K562 (cell line): ENCODE data around the gene ACBD3. TPM values are rescaled to one million over a fixed set of nuclear protein-coding genes. Genes with fewer than 3 reads are reported as not detected.
A peak's percentile ranks its signal among the peaks of the same experiment; 100 is the strongest.

Source experiments
- ATAC-seq: fragments of 200-7000 bp; cut with Tn5 transposase; 3 replicates; pipeline ENCODE4 v1.9.1; 2020; ENCODE audit warnings: moderate library complexity
- BruUV-seq: library from RNA; stranded (reverse); fragments of 400-500 nt; replicated peaks from 2 replicates; lab custom pipeline; 2021; lab: Mats Ljungman, UMichigan
- CTCF ChIA-PET: fragments of 300-600 bp; formaldehyde crosslinking; extraction: SDS; loops from one replicate; lab custom pipeline; 2021; ENCODE audit warnings: low intra/inter-chr PET ratio; lab: Yijun Ruan, JAX
- POLR2A ChIA-PET: fragments of 300-600, 350-650 bp; sonication (Branson Sonifier 250); formaldehyde crosslinking; extraction: SDS; loops from one replicate; lab custom pipeline; 2021; ENCODE audit warnings: antibody characterized with exemption, inconsistent platforms; lab: Yijun Ruan, JAX
- DNase-seq, 4 experiments: peaks; one replicate each; pipeline versions ENCODE4 v3.0.0 to v3.0.0-alpha.2; 2011 to 2018; ENCODE audit warnings: low spot score in 3 of 4, mixed read lengths in 3 of 4; ENCODE audit errors: extremely low read depth in 1 of 4
- FAIRE-seq: peaks from 2 replicates; lab custom pipeline; 2011; peaks lifted over from hg19 to GRCh38; lab: Jason Lieb, UNC
- H2AFZ ChIP-seq: 2 replicates; pipeline ENCODE4 v1.6.0; 2011; ENCODE audit warnings: low read depth, low read length, control low read depth, inconsistent platforms
- H3K27ac ChIP-seq: fragments of 200-600 bp; 3 replicates; pipeline ENCODE4 v1.8.0; 2011; ENCODE audit warnings: low read depth, mild to moderate bottlenecking, control low read depth, inconsistent platforms, low read length, moderate library complexity, mixed read lengths; ENCODE audit errors: extremely low read depth
- H3K27me3 ChIP-seq, 2 experiments: fragments of 300-600 bp in 1 of 2; 2 replicates in 1 of 2; 3 replicates in 1 of 2; pipeline versions ENCODE4 v1.6.0 to v1.8.0; 2011; ENCODE audit warnings: inconsistent platforms in 2 of 2, low read length in 2 of 2, mild to moderate bottlenecking in 1 of 2, mixed read lengths in 1 of 2, moderate library complexity in 1 of 2; ENCODE audit not compliant: control insufficient read depth in 2 of 2, insufficient read depth in 2 of 2
- H3K36me3 ChIP-seq: fragments of 300-600 bp; 3 replicates; pipeline ENCODE4 v1.8.0; 2011; ENCODE audit warnings: mild to moderate bottlenecking, low read length, inconsistent platforms; ENCODE audit not compliant: control insufficient read depth, insufficient read depth
- H3K4me1 ChIP-seq, 2 experiments: fragments of 200-600 bp in 1 of 2; replicated peaks in 1 of 2; 2 replicates in 1 of 2; 3 replicates in 1 of 2; pipeline versions ENCODE4 v1.5.1 to v1.8.0; 2011; ENCODE audit warnings: inconsistent platforms in 2 of 2, low read length in 2 of 2, mild to moderate bottlenecking in 1 of 2, mixed read lengths in 1 of 2, moderate library complexity in 1 of 2; ENCODE audit not compliant: control insufficient read depth in 2 of 2, insufficient read depth in 2 of 2
- H3K4me2 ChIP-seq: 2 replicates; pipeline ENCODE4 v1.6.1; 2011; ENCODE audit warnings: low read length, control low read depth, inconsistent platforms, mixed read lengths; ENCODE audit not compliant: insufficient read depth
- H3K4me3 ChIP-seq: fragments of 200-600 bp; sonication (generic), shearing (Covaris generic); 2 replicates; pipeline ENCODE4 v1.5.1; 2016; ENCODE audit warnings: control low read depth, inconsistent platforms
- H3K79me2 ChIP-seq: fragments of 200-600 bp; 3 replicates; pipeline ENCODE4 v1.8.0; 2011; ENCODE audit warnings: low read length, inconsistent platforms; ENCODE audit not compliant: control insufficient read depth, insufficient read depth
- H3K9ac ChIP-seq, 2 experiments: 2 replicates each; pipeline versions ENCODE4 v1.6.0 to v1.6.1; 2011; ENCODE audit warnings: low read depth in 2 of 2, low read length in 2 of 2, control low read depth in 1 of 2, inconsistent platforms in 1 of 2, mild to moderate bottlenecking in 1 of 2, mixed read lengths in 1 of 2; ENCODE audit not compliant: insufficient read depth in 1 of 2
- H3K9me1 ChIP-seq: one replicate; pipeline ENCODE4 v1.6.0; 2011; ENCODE audit warnings: inconsistent platforms, mild to moderate bottlenecking, low read length, moderate library complexity; ENCODE audit not compliant: control insufficient read depth, insufficient read depth
- H3K9me3 ChIP-seq: replicated peaks from 2 replicates; pipeline ENCODE4 v1.5.1; 2011; ENCODE audit warnings: low read depth, low read length, inconsistent platforms; ENCODE audit not compliant: control insufficient read depth, insufficient read depth
- H4K20me1 ChIP-seq: replicated peaks from 2 replicates; pipeline ENCODE4 v1.6.1; 2011; ENCODE audit warnings: low read length, inconsistent platforms, mixed read lengths; ENCODE audit not compliant: control insufficient read depth, insufficient read depth
- CREB1 ChIP-seq, 2 experiments: sonication (generic) in 1 of 2; formaldehyde crosslinking in 1 of 2; IDR thresholded peaks; 2 replicates each; pipeline versions ENCODE4 v1.6.1 to v1.8.0; 2012 to 2022; ENCODE audit warnings: inconsistent platforms in 1 of 2, mild to moderate bottlenecking in 1 of 2, missing genetic modification reagents in 1 of 2, moderate library complexity in 1 of 2
- CREM ChIP-seq: IDR thresholded peaks from 2 replicates; pipeline ENCODE4 v1.6.1; 2014; ENCODE audit warnings: antibody characterized with exemption, low read depth
- HCFC1 ChIP-seq: IDR thresholded peaks from 2 replicates; pipeline ENCODE4 v1.6.1; 2012; ENCODE audit warnings: low read depth, low read length, improper control_type of control experiment
- NCOA4 ChIP-seq: fragments of 450-650 bp; IDR thresholded peaks from 2 replicates; pipeline ENCODE4 v1.6.1; 2018; ENCODE audit warnings: mild to moderate bottlenecking; ENCODE audit not compliant: partially characterized antibody
- NFXL1 ChIP-seq: fragments of 450-650 bp; formaldehyde crosslinking; IDR thresholded peaks from 2 replicates; pipeline ENCODE4 v1.4.0; 2021; ENCODE audit warnings: mild to moderate bottlenecking
- NUFIP1 ChIP-seq: fragments of 450-650 bp; IDR thresholded peaks from 2 replicates; pipeline ENCODE4 v1.6.1; 2018; ENCODE audit not compliant: partially characterized antibody
- PCBP1 ChIP-seq: fragments of 200-400 bp; formaldehyde crosslinking; IDR thresholded peaks from 2 replicates; pipeline ENCODE4 v1.6.1; 2018; ENCODE audit warnings: mild to moderate bottlenecking, low read depth, low read length; ENCODE audit not compliant: poor library complexity, severe bottlenecking
- ZNF175 ChIP-seq: fragments of 200-800 bp; sonication (Bioruptor generic); IDR thresholded peaks from 2 replicates; pipeline ENCODE4 v1.6.1; 2016; ENCODE audit warnings: low read depth, mild to moderate bottlenecking, missing genetic modification characterization, missing compliant biosample characterization
- WGBS: fragments of 100-300 bp; shearing (Covaris generic); methylation state at CpG from one replicate; pipeline ENCODE4 v1.1.6; 2016; ENCODE audit warnings: low coverage, mixed read lengths; ENCODE audit not compliant: insufficient coverage; ENCODE audit errors: missing lambda C conversion rate; 5-methylcytosine and 5-hydroxymethylcytosine counted together
- in situ Hi-C: fragments of 300-500 bp; cut with MboI; formaldehyde crosslinking; loops from 4 replicates; pipeline ENCODE4 v1.15.0; 2018; ENCODE audit warnings: inconsistent platforms, mixed read lengths
- intact Hi-C: fragments of 100-400 bp; cut with micrococcal nuclease; formaldehyde crosslinking; loops from 2 replicates; pipeline ENCODE4 v1.14.2; 2022
- polyA plus RNA-seq, 8 experiments: library from polyadenylated mRNA; depleted of rRNA in 4 of 8; stranded (reverse) in 5 of 8; unstranded in 3 of 8; fragments of >200 nt; fragmentation: Nextera tagmentation in 2 of 8; fragmentation: Illumina TruSeq in 1 of 8; extraction: Ambion mirVana in 2 of 8; extraction: Trizol in 1 of 8; gene quantifications; 2 replicates each; pipeline versions ENCODE4 v1.2.1 to v1.2.3, GENCODE V29; 2011 to 2014; ENCODE audit warnings: inconsistent platforms in 1 of 8, missing spikeins in 1 of 8
- total RNA-seq, 7 experiments: library from RNA; depleted of rRNA in 6 of 7; stranded (reverse); fragments of >200 nt in 6 of 7; fragmentation: Illumina TruSeq in 2 of 7; extraction: Trizol in 2 of 7; gene quantifications; 2 replicates each; pipeline versions ENCODE4 v1.2.1 to v1.2.3, GENCODE V29; 2011 to 2021; ENCODE audit warnings: low replicate concordance in 1 of 7
- TF ChIP-seq, protein P1 (sequence below): sonication (generic); formaldehyde crosslinking; IDR thresholded peaks from 2 replicates; pipeline ENCODE4 v1.8.0; 2022; ENCODE audit warnings: mild to moderate bottlenecking, missing genetic modification reagents, borderline replicate concordance
- TF ChIP-seq, protein P2 (sequence below): sonication (generic); formaldehyde crosslinking; IDR thresholded peaks from 2 replicates; pipeline ENCODE4 v1.8.1; 2023; ENCODE audit warnings: mild to moderate bottlenecking, missing genetic modification reagents
- TF ChIP-seq, protein P3 (sequence below): sonication (generic); formaldehyde crosslinking; IDR thresholded peaks from 2 replicates; pipeline ENCODE4 v1.8.1; 2022; ENCODE audit warnings: missing genetic modification reagents
- TF ChIP-seq, protein P4 (sequence below): fragments of 450-650 bp; formaldehyde crosslinking; IDR thresholded peaks from 2 replicates; pipeline ENCODE4 v1.4.0; 2020; ENCODE audit warnings: mild to moderate bottlenecking, moderate library complexity

Gene ACBD3
- total and polyA plus RNA-seq, 9 of the 15 experiments (the other 6 are each of a cell fraction or from before 2014, with no cell fraction given), result 11.1 to 36.7 (median 26.9) TPM

DNA sequence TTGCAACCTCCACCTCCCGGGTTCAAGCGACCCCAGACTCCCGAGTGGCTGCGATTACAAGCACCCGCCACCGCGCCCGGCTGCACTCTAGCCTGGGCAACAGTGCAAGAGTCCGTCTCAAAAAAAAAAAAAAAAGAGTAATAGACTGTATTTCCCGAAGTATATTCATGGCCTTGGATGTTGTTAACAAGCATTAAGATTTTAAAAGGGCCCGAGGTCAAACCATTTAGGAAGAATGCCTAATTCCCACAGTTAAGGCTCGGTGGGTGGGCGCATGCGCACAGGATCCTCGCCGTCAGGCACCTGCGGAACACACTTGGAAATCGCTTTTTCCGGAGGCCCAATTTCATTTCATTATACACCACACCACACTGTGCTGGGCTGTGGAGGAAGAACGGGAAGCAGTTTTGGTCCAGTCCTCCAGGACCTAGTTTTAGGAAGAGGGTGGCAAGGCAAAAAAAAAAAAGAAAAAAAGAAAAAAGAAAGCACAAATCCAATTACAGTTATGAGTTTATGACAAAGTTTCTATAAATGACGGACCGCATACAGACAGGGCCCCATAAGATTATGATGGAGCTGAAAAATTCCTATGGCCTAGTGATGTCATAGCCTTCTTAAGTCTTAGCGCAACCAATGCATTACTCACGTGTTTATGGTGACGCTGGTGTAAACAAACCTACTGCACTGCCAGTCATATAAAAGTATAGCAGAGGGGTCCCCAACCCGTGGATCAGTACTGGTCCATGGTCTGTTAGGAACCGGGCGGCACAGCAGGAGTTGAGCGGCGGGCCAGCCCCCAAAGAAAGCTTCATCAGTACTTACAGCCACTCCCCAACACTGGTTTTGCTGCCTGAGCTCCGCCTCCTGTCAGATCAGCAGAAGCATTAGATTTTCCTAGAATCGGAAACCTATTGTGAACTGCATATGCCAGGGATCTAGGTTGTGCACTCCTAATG, 85.8 kb downstream of the ACBD3 start:
- Histone ChIP-seq H2AFZ (peak overlapping the region; percentile 44; the same call in 1 of the 2 replicates), H3K4me1 (peaks cover 11 to 23% of the 10 kb centered on the region in 2 experiments; a peak in 4 of 5 replicates), H3K4me3 (no peak overlapping the region), H3K36me3 (no peaks in the 10 kb centered on the region), H3K9me1 (no peaks in the 10 kb centered on the region), H3K4me2 (no peak overlapping the region; the same call in 1 of the 2 replicates), H3K27me3 (no peaks in the 10 kb centered on the region), H3K9ac (no peak overlapping the region), H3K9me3 (no peaks in the 10 kb centered on the region), H3K79me2 (no peaks in the 10 kb centered on the region), H3K27ac (no peak overlapping the region), H4K20me1 (no peaks in the 10 kb centered on the region)
- DNase-seq (peak in 1 of 4 experiments; percentile 36), ATAC-seq (peak; percentile 14), FAIRE-seq (peak; percentile 46)
- ChIA-PET POLR2A (interaction anchor here (0.6 to 2.7 kb wide), 6 partner anchors 8 to 1373 kb away, joined by 3 to 8 read pairs (median 4); no protein-coding TSS in a partner anchor), CTCF (no interaction called here)
- intact Hi-C loops, result no loop called here
- in situ Hi-C loops, result no loop called here
- 49% methylated on average over 32 of the region's 32 CpGs for WGBS
- no TSS peak for BruUV-seq
- TF ChIP-seq NFXL1 (CRISPR knock-in tag), result no peak
- TF ChIP-seq, protein P1, sequence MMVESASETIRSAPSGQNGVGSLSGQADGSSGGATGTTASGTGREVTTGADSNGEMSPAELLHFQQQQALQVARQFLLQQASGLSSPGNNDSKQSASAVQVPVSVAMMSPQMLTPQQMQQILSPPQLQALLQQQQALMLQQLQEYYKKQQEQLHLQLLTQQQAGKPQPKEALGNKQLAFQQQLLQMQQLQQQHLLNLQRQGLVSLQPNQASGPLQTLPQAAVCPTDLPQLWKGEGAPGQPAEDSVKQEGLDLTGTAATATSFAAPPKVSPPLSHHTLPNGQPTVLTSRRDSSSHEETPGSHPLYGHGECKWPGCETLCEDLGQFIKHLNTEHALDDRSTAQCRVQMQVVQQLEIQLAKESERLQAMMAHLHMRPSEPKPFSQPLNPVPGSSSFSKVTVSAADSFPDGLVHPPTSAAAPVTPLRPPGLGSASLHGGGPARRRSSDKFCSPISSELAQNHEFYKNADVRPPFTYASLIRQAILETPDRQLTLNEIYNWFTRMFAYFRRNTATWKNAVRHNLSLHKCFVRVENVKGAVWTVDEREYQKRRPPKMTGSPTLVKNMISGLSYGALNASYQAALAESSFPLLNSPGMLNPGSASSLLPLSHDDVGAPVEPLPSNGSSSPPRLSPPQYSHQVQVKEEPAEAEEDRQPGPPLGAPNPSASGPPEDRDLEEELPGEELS (CRISPR knock-in tag), result peak; percentile 61; the same call in 1 of the 2 replicates
- TF ChIP-seq, protein P2, sequence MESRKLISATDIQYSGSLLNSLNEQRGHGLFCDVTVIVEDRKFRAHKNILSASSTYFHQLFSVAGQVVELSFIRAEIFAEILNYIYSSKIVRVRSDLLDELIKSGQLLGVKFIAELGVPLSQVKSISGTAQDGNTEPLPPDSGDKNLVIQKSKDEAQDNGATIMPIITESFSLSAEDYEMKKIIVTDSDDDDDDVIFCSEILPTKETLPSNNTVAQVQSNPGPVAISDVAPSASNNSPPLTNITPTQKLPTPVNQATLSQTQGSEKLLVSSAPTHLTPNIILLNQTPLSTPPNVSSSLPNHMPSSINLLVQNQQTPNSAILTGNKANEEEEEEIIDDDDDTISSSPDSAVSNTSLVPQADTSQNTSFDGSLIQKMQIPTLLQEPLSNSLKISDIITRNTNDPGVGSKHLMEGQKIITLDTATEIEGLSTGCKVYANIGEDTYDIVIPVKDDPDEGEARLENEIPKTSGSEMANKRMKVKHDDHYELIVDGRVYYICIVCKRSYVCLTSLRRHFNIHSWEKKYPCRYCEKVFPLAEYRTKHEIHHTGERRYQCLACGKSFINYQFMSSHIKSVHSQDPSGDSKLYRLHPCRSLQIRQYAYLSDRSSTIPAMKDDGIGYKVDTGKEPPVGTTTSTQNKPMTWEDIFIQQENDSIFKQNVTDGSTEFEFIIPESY (CRISPR knock-in tag), result peak; percentile 90
- TF ChIP-seq ZNF175 (CRISPR knock-in tag), result no peak
- peak; percentile 71 for TF ChIP-seq CREM
- TF ChIP-seq NUFIP1, result no peak
- no peak for TF ChIP-seq HCFC1
- TF ChIP-seq, protein P3, sequence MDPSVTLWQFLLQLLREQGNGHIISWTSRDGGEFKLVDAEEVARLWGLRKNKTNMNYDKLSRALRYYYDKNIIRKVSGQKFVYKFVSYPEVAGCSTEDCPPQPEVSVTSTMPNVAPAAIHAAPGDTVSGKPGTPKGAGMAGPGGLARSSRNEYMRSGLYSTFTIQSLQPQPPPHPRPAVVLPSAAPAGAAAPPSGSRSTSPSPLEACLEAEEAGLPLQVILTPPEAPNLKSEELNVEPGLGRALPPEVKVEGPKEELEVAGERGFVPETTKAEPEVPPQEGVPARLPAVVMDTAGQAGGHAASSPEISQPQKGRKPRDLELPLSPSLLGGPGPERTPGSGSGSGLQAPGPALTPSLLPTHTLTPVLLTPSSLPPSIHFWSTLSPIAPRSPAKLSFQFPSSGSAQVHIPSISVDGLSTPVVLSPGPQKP (CRISPR knock-in tag), result no peak
- TF ChIP-seq PCBP1, result no peak
- TF ChIP-seq NCOA4, result no peak
- TF ChIP-seq CREB1 (IDR thresholded peaks at IDR 0.05), result peak; percentile 23; the same call in 1 of the 2 replicates
- no peak for TF ChIP-seq CREB1 (CRISPR knock-in tag; IDR thresholded peaks at IDR 0.05)
- TF ChIP-seq, protein P4, sequence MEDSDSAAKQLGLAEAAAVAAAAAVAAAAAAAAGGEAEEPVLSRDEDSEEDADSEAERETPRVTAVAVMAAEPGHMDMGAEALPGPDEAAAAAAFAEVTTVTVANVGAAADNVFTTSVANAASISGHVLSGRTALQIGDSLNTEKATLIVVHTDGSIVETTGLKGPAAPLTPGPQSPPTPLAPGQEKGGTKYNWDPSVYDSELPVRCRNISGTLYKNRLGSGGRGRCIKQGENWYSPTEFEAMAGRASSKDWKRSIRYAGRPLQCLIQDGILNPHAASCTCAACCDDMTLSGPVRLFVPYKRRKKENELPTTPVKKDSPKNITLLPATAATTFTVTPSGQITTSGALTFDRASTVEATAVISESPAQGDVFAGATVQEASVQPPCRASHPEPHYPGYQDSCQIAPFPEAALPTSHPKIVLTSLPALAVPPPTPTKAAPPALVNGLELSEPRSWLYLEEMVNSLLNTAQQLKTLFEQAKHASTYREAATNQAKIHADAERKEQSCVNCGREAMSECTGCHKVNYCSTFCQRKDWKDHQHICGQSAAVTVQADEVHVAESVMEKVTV (CRISPR knock-in tag), result no peak
